Inflammatory macrophage treated with lipopolysaccharide for 1 hour (primary cell): ENCODE data around the gene FBXO34.
A peak's percentile ranks its signal among the peaks of the same experiment; 100 is the strongest.

Source experiments
- DNase-seq, 2 donors: peaks; one replicate each; pipeline ENCODE4 v3.0.0-alpha.2; 2020 to 2022

The FBXO34 gene

GRCh38 chr14:55270832-55271571 is at the start of gene FBXO34:
TSS of gene FBXO34 (plus strand) at chr14:55271421. CDS start at chr14:55350391, 78,970 bp downstream.
- peak; percentile 96 to 100 for DNase-seq

- no peak for DNase-seq
These were observed 49.3 kb upstream of the FBXO34 start for GRCh38 chr14:55221968-55222367.

GRCh38 chr14:55223364-55223763 is 47.9 kb upstream of the FBXO34 start:
- no peak for DNase-seq

- no peak for DNase-seq
These were observed 43.0 kb upstream of the FBXO34 start for GRCh38 chr14:55228261-55228660.

- DNase-seq, result no peak
These were observed 37.6 kb upstream of the FBXO34 start for GRCh38 chr14:55233591-55233990.

GRCh38 chr14:55238019-55238680 is 33.1 kb upstream of the FBXO34 start:
- peak; percentile 88 for DNase-seq

- DNase-seq, result no peak
These were observed 31.9 kb upstream of the FBXO34 start for GRCh38 chr14:55239320-55239719.

- no peak for DNase-seq
These were observed 30.6 kb upstream of the FBXO34 start for GRCh38 chr14:55240526-55241178.

GRCh38 chr14:55241673-55242072 is 29.5 kb upstream of the FBXO34 start:
- no peak for DNase-seq

- no peak for DNase-seq
These were observed 27.8 kb upstream of the FBXO34 start for GRCh38 chr14:55243386-55243785.

- DNase-seq, result no peak
These were observed 27.4 kb upstream of the FBXO34 start for GRCh38 chr14:55243813-55244212.

GRCh38 chr14:55245657-55246268 is 25.5 kb upstream of the FBXO34 start:
- peak in 1 of 2 donors; percentile 52 for DNase-seq

GRCh38 chr14:55248411-55248810 is 22.8 kb upstream of the FBXO34 start:
- DNase-seq, result peak; percentile 36 to 38

GRCh38 chr14:55249423-55249822 is 21.8 kb upstream of the FBXO34 start:
- DNase-seq, result no peak

GRCh38 chr14:55253276-55253675 is 17.9 kb upstream of the FBXO34 start:
- DNase-seq, result peak; percentile 22 to 68

- no peak for DNase-seq
These were observed 16.6 kb upstream of the FBXO34 start for GRCh38 chr14:55254581-55254980.

- no peak for DNase-seq
These were observed 15.2 kb upstream of the FBXO34 start for GRCh38 chr14:55255979-55256378.

- DNase-seq, result no peak
These were observed 14.6 kb upstream of the FBXO34 start for GRCh38 chr14:55256586-55256985.

- DNase-seq, result peak; percentile 77 to 92
These were observed 6.0 kb upstream of the FBXO34 start for GRCh38 chr14:55265197-55265596.

- DNase-seq, result no peak
These were observed 3.4 kb upstream of the FBXO34 start for GRCh38 chr14:55267820-55268219.

- DNase-seq, result peak; percentile 91 to 93
These were observed 514 bp downstream of the FBXO34 start for GRCh38 chr14:55271572-55272298.

- DNase-seq, result no peak
These were observed 1.2 kb downstream of the FBXO34 start for GRCh38 chr14:55272387-55272786.

GRCh38 chr14:55272922-55273321 is 1.7 kb downstream of the FBXO34 start:
- DNase-seq, result peak in 1 of 2 donors; percentile 19
